B cell (primary cell): ENCODE measurements around the gene HILPDA.

Source experiments
- CTCF ChIP-seq: fragments of 200-600 bp; IDR thresholded peaks from one replicate; pipeline ENCODE4 v1.8.0; 2022; ENCODE audit warnings: antibody characterized with exemption, mild to moderate bottlenecking
- EZH2 ChIP-seq: IDR thresholded peaks from 2 replicates; pipeline ENCODE4 v1.6.1; 2012; ENCODE audit warnings: borderline replicate concordance, low read depth, mild to moderate bottlenecking, moderate library complexity, low read length; ENCODE audit not compliant: insufficient read depth, poor library complexity, severe bottlenecking

GRCh38 chr7:128443831-128444600, 11.7 kb upstream of the HILPDA start:
- TF ChIP-seq EZH2, result no peak
- TF ChIP-seq CTCF, result no peak
